NK-92 (cell line): ENCODE measurements around the gene UBE2E1.

Experiments used
- DNase-seq: peaks from one replicate; lab custom pipeline; 2025; ENCODE audit not compliant: unreplicated experiment; lab: John Stamatoyannopoulos, UW

The UBE2E1 gene

GRCh38 chr3:23805633-23806533 lies at the start of gene UBE2E1:
UBE2E1 (plus strand) TSS chr3:23805955; CDS start chr3:23807270, 1,315 bp downstream.
- DNase-seq, result no peak

GRCh38 chr3:23756206-23756840 lies 49.4 kb upstream of the UBE2E1 start:
- no peak for DNase-seq

- no peak for DNase-seq
These were observed 47.4 kb upstream of the UBE2E1 start for GRCh38 chr3:23758253-23758838.

DNA sequence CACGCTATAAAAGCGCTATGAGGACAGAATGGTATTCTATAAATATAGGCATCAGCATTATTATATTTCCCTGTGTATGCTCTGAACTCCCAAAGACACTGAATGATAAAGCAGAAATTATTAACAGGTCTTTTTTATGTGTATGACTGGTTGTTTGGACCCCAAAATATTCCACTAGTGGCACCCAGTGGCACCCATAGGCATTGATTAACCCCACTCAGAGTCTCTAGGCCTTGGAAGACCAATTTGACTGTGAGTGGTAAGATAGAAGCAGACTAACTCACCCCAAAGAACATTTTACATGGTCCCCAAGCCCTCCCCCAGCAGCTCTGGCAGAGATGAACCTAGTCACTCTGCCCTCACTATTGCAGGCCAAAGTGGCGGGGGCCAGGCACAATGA lies 45.4 kb upstream of the UBE2E1 start:
- no peak for DNase-seq

DNA sequence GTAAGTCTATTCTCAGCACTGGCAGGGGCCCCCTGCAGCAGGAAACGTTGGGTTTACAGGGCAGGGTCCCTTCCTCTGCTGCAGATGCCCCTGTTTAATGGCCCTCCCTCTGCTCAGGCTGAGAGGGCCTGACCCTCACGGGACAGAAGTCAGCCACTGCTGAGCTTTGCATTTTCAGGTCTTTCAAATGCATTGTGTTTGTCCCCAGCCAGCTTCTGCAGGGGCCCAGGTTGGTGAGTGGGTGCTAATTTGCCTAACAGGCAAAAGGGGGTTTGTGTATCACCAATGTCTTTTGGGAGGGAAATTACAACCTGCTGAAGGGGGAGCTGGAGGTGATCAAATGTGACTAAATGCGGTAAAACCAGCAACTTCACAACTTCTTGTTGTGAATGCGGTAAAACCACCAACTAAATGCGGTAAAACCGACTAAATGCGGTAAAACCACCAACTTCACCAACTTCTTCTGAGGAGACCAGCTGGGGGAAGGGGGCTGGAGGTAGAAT lies 44.8 kb upstream of the UBE2E1 start:
- no peak for DNase-seq

- DNase-seq, result no peak
These were observed 44.3 kb upstream of the UBE2E1 start for GRCh38 chr3:23761440-23761896.

DNA sequence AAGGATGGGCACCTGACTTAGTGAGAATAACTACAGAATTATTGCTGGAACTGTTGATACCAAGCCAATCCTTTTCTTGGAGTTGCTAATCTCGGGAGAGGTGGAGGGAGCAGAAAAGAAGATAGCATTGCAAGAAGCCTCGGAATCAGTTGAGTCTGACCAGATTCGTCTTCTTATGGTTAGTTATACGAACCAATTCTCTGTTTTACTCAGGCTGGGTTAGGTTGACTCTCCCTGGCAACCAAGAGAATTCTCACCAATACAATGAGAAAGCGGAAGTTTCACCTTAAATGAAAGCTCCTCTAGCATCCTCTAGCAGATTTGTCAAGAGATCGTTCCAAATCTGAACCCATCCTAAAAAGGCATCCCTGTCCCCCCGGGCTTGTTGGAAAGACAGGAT lies 43.5 kb upstream of the UBE2E1 start:
- DNase-seq, result no peak

DNA sequence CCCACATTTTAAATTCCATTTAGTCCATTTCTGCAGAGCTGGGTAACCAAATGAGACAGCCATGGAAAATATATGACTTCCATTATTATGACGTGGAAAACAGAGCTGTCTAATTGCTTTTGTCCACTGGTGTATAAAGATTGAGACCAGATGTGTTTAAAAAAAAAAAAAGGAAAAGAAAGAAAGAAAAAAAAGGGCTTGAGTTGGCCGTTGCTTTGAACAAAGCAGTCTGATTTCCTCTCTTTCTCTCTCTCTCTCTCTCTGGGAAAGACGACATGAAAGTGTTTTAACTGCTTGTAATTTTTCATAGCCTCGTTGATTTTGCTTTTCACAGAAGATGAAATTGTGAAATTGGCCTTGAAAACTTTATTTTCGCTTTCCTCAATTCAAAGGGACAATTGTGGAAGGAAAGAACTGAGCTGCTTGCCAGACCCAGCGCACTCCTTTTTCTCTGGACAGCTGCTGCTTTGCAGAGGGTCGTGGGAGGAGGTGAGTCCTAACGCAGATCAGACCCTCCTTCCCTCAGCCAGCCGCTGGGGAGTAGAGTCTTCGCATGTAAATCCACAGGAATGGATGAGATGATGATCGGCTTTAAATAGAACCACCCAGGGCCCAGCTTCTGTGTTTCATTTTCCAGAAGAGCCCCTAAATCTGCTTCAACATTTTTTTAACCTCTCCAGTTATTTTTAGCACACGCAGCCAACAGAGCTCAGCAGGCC lies 42.8 kb upstream of the UBE2E1 start:
- no peak for DNase-seq

DNA sequence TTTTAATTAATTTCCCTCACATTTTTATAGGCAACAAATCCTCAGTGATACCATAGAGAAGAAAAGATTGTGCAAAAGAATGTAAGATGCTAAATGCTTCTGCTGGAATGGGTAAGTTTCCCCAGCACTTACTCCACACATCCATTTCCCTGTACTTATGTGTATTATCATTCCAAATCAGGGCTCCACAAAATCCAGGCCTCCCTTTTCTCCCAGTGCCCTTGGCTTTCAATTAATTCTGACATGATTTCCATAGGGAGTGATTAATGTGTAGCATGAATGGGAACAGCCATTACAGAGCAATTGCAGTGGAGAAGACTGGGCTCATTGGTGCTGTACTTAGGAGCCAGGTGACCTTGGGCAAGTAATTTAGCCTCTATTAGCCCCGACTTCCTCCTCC lies 41.3 kb upstream of the UBE2E1 start:
- no peak for DNase-seq

- DNase-seq, result no peak
These were observed 38.2 kb upstream of the UBE2E1 start for GRCh38 chr3:23767546-23767945.

DNA sequence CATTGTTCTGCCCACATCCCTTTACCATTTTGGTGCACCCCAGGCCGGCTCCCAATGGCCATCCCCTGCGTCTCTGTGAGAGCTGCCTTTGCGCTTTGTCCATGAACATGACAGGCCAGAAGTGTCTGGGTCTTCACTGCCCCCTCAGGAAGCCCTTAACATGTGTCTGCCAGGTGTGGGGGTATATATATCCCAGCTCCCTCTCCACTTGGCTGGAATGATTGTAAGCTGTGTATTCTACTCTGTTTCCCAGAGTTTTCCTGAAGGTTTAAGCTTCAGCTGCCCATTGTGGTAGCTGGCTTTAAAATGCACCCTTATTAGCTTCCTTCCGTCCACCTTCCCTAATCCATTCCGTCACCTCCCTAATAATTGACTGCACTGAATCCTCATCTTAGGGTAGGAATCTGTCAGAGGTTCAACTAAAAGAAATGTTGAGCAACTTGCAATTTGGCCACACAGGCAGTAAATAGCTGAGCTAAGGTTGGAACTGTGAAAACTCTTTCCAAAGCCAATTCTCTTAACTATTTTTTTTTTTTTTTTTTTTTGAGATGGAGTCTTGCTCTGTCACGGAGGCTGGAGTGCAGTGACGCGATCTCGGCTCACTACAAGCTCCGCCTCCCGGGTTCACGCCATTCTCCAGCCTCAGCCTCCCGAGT lies 30.4 kb upstream of the UBE2E1 start:
- no peak for DNase-seq

DNA sequence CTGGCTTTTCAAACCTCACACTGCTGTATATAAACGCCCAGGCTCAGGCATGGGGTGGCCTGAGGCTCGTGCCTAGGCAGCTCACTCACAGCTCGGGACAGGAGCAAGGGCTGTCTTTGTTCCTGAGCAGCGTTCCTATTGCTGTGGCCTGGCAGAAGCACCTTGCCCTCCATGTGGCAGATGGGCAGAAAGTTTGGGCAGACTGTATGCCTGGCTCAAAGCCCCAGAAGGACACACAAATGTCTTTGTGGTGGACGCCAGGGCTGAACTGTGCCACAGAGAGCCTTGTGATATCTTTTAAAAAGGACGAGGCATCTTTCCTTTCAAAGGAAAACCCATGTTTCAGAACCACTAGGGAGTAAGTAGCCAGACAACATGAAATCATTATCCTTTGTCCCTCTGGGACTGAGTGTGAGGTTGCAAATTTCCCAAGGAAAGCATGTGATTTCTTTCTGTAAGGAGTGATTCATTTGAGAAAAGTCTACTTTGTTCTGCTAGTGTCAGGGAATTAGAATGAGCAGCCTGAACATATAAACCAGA lies 29.3 kb upstream of the UBE2E1 start:
- no peak for DNase-seq

GRCh38 chr3:23778446-23778845 lies 27.3 kb upstream of the UBE2E1 start:
- DNase-seq, result no peak

DNA sequence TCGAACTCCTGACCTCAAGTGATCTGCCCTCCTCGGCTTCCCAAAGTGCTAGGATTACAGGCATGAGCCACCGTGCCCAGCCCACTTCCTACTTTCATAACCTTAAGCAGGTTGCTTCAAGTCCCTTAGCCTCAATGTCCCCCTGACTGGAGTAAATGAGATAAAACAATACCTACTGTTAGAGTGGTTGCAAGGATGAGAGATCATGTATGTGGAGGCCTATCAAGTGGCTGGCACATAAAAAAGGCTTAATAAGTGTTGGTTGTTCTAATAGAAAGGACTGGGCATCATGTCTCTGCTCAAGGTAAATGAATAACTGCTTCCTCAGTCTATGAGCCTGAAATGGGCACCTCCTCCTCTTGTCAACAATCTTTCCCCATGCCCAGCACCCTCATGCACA lies 25.9 kb upstream of the UBE2E1 start:
- no peak for DNase-seq

- DNase-seq, result no peak
These were observed 24.7 kb upstream of the UBE2E1 start for GRCh38 chr3:23781051-23781450.

- DNase-seq, result no peak
These were observed 23.9 kb upstream of the UBE2E1 start for GRCh38 chr3:23781871-23782270.

DNA sequence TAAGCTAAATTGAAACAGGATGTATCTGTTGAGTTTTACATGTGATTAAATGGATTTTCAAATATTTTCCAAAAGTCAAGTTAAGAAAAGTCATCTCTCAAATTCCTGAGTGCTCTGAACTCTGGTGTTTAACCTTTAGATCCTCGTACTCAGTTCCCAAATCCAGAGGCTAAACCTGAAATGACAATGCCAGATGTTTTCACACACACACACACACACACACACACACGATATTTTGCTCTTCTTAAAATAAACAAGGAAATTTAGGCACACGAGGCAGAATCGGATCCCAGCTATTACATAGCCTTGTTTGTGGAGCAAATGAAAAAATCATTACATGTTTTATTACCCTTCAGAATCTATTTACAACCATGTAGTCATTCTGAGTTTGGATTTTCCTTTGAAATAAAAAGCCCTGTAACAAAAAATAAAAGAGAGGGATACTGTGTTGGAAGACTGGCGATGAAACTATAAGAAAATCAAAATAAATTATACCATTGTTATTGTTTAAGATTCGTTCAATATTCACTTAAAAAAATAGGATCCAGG lies 20.6 kb upstream of the UBE2E1 start:
- no peak for DNase-seq

DNA sequence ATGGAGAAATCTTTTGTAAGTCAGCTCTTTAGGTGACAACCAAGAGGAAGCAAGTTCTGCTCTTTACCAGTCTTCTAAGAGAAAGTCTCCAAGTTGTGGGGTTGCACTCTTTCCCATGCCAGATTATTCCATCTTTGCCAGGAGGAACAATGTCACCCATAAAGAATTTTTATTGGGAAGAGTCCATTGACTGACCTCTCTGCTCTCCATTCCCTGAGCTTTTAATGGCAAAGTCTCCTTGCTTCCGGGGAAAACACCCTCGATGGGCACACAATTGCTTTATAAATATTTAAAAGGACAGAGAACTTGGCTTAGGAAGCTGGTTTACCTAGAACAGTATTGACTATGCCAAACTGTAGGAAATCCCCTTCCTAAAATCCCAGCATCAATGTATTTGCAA lies 19.9 kb upstream of the UBE2E1 start:
- DNase-seq, result no peak

- no peak for DNase-seq
These were observed 14.1 kb upstream of the UBE2E1 start for GRCh38 chr3:23791678-23792077.

- DNase-seq, result no peak
These were observed 12.1 kb upstream of the UBE2E1 start for GRCh38 chr3:23793528-23794134.
